Subcutaneous adipose tissue (tissue), 4 donors: ENCODE results near the gene LYRM4. TPM values are rescaled to one million over a fixed set of nuclear protein-coding genes. Genes with fewer than 3 reads are reported as not detected.

Experiments
- total RNA-seq, 4 donors: library from RNA; depleted of rRNA; stranded (reverse); fragments of >200 nt; gene quantifications; one replicate each; pipeline ENCODE4 v1.1.0, GENCODE V29; 2016
- TF ChIP-seq, protein P1 (sequence below): fragments of 450-650 bp; IDR thresholded peaks from one replicate; pipeline ENCODE4 v1.5.1; 2016; ENCODE audit warnings: low read depth, mild to moderate bottlenecking, control low read depth, antibody characterized with exemption, moderate library complexity

The LYRM4 gene
- total RNA-seq, 4 donors from 2014 or later: 22.2 to 25.8 (median 25.1) TPM

DNA sequence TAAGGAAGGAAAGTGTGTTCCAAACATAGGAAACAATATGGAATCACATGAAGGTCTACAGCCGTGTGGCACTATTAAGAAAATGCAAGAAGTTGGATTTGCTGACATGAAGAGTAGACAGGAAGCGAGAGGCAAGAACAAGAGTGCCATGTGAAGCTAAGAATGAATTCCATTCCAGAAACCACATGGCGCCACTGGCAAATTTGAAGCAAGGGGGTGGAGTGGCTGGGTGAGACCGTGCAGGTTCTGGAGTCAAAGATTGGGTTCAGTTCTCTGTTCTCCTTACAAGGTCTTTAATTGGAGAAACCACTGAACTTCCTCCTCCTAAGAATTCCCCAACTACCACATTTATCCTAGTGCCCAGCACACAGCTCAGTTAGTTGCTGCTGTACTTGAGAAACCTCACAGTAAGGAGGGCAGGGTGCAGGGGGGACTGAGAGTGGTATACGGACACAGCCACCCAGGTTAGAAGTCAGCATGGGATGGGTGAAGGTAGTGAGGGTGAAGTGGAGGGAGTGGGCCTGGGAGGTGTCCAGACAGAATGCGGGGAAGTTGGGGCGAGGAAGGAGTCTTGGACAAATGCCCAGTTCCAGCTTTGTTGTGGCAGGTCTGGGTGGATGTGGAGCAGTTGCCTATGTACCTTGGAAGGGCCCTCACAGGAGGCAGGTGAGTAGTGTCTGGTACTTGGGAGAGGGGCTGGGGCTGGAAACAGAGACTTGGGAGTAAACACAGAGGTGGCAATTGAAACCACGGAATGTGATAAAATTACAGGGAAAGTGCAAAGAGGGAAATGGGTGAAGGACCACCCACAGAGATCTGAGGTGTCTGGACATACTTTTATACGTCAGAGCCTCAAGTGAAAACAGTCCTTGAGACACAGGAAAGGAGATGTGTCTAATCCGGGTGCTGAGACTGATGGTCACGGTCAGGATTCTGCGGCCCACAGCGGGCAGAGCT, 14.3 kb downstream of the LYRM4 start:
- TF ChIP-seq, protein P1, sequence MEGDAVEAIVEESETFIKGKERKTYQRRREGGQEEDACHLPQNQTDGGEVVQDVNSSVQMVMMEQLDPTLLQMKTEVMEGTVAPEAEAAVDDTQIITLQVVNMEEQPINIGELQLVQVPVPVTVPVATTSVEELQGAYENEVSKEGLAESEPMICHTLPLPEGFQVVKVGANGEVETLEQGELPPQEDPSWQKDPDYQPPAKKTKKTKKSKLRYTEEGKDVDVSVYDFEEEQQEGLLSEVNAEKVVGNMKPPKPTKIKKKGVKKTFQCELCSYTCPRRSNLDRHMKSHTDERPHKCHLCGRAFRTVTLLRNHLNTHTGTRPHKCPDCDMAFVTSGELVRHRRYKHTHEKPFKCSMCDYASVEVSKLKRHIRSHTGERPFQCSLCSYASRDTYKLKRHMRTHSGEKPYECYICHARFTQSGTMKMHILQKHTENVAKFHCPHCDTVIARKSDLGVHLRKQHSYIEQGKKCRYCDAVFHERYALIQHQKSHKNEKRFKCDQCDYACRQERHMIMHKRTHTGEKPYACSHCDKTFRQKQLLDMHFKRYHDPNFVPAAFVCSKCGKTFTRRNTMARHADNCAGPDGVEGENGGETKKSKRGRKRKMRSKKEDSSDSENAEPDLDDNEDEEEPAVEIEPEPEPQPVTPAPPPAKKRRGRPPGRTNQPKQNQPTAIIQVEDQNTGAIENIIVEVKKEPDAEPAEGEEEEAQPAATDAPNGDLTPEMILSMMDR: no peak

DNA sequence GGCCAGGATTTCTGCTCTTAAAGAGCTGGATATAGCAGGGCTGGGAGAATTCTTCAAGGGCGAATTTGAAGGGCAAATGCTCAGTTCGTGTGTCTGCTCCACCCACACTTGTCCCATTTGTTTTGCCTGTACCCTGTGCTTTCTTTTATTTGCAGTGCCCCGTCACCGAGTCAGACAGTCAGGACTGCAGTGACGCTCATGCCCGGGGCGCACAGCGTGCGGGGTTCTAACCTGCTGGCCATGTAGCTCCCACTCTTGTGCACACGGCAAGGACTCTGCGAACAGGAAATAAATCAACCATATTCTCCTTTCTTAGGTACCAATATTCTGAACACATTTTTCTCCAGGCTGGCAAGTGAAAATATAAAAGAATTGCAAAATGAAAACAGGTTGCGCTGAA, 17.7 kb downstream of the LYRM4 start:
- TF ChIP-seq, protein P1: no peak

DNA sequence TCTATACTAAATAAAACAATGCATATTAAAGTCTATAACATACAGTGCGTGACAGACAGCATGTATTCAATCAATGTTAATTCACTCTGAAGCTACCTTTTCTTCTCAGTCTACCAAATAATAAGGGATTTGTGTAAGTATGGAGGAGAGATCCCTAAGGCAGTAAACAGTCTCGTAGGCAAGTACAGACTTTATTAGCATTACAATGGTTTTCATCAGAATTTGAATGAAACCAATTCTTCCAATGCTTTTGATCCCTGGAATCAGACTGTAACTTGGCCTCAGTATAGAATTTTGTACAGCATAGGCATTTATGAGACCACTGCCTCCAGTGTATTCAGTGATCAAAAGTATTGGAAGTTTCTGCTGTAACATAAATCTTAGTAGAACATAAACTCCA, 19.5 kb downstream of the LYRM4 start:
- TF ChIP-seq, protein P1: no peak

DNA sequence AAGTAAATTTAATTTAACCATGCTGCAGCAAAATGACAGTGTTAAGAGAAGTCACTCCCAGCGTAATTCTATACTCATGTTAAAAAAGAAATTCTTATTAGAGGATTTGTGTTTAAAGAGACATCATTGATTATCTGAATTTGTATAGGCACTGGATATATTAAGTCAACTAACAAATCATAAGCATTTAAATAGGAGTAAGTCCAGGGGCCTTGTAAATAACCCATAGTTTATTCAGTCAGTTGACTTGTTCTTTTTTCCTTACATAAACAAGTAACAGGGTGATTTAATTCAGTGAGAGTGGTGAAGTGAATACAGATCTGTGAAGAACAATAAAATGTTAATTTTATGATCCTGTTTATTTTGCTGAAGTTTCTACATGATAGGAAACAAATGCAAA, 22.4 kb downstream of the LYRM4 start:
- TF ChIP-seq, protein P1: no peak

DNA sequence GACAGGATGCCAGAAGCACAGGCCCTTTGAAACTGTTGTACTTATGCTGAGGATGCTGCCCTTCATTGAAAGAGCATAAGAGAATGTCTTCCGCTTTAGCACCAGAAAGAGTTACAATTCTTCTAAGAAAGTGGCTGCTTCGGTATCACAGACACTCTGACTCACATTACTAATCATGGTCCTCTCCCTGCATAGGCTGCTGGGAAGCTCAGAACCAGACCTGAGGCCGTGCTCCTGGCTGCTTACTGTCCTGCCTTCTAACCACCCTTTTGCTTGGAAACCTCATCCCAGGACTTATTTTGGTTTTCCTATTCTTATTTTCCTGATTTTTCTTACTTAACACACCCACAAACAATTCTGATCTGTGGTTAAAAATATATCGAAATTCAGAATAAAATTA, 22.9 kb downstream of the LYRM4 start:
- TF ChIP-seq, protein P1: no peak

DNA sequence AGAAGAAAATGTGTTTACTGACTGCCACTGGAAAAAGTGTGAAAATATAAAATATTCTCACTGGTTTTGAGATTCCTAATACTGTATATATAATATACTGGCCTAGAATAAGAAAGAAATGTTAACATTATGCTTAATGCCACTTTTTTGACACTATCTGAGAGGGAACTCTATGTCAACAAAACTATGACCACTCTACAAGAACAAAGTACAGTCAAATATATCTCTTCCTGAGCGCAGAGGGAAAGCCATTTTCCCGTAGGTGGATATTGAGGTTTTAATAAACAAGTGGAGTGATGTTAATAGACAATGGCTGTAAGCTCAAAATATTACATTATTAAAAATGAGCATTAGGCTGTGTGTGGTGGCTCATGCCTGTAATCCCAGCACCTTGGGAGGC, 24.9 kb downstream of the LYRM4 start:
- TF ChIP-seq, protein P1: no peak

DNA sequence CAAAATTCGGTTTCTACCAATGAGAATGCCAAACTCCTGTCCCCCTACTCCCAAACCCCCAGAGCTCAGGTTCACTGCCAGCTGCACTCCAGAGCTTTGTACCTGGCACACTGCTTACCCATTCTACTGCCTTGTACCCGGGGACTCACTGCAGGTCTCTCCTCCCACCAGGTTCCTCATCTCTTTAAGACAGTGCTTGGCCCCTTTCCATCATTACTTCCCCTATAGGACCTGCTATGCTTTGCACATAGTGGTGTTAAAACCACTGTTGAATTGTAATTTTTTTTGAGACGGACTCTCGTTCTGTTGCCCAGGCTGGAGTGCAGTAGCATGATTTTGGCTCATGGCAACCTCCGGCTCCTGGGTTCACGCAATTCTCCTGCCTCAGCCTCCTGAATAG, 25.9 kb downstream of the LYRM4 start:
- TF ChIP-seq, protein P1: no peak
